ENCODE results near the gene CLIC4.

Gene CLIC4

DNA sequence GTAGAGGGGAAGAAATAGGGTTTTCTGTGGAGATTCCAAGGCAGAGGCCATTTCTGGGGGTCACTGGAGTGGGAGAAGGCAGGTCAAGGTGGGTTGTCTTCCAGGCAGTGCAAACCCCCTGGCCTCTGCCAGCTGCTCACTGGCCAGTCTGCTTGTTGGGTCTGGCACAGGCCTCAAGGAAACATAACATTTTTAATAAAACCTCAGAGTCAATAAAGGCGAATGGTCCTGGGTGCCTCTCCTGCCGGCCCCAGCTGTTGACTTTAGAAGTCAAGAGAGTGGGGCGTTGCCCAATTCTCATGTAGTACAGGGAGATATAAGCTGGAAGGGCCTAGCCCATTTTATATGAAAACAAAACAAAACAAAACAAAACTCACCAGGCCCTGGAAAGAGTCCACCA is 148.2 kb downstream of the CLIC4 start:
- DNase-seq (ENCODE audit: low read depth) = no peak
- peaks cover 2% of the 10 kb centered on the region for H3K27me3 ChIP-seq (replicated peaks; ENCODE audit: control insufficient read depth, insufficient read depth, low read length)

More for the DNA sequence above, 148.2 kb downstream of the CLIC4 start:
- Histone ChIP-seq H3K9ac (ENCODE audit: low read length) (no peak overlapping the region), H3K36me3 (ENCODE audit: control insufficient read depth, insufficient read depth, low read length, severe bottlenecking) (no peaks in the 10 kb centered on the region), H3K9me3 (ENCODE audit: control insufficient read depth, low read length) (no peaks in the 10 kb centered on the region), H3K4me3 (ENCODE audit: low read length) (no peak overlapping the region), H3K4me1 (ENCODE audit: control insufficient read depth, insufficient read depth, low read length) (peaks cover 12% of the 10 kb centered on the region)

Data from adipocyte (in vitro differentiated cells).